PC-3 (cell line): ENCODE results near the gene QDPR. TPM values are rescaled to one million over a fixed set of nuclear protein-coding genes. Genes with fewer than 3 reads are reported as not detected.

ENCODE experiments used
- ATAC-seq: fragments of 200-7000 bp; cut with Tn5 transposase; 2 replicates; pipeline ENCODE4 v1.9.1; 2020; ENCODE audit warnings: mild to moderate bottlenecking, moderate library complexity
- BruUV-seq: library from RNA; stranded (reverse); fragments of 400-500 nt; replicated peaks from 2 replicates; lab custom pipeline; 2021; lab: Mats Ljungman, UMichigan
- CTCF ChIA-PET: fragments of 300-600 bp; sonication (Branson Sonifier 250); formaldehyde crosslinking; loops from one replicate; lab custom pipeline; 2022; ENCODE audit warnings: antibody characterized with exemption; lab: Charles Lee
- POLR2A ChIA-PET: fragments of 300-600 bp; sonication (Branson Sonifier 250); formaldehyde crosslinking; loops from one replicate; lab custom pipeline; 2022; ENCODE audit warnings: antibody characterized with exemption; ENCODE audit not compliant: unreplicated experiment; lab: Charles Lee
- DNase-seq: peaks from one replicate; pipeline ENCODE4 v3.0.0-alpha.2; 2015
- H2AFZ ChIP-seq: fragments of 300-600 bp; sonication (generic); 2 replicates; pipeline ENCODE4 v1.6.0; 2016; ENCODE audit warnings: antibody characterized with exemption, low read length
- H3F3A ChIP-seq: fragments of 300-600 bp; sonication (generic); one replicate; pipeline ENCODE4 v1.6.0; 2017; ENCODE audit warnings: antibody characterized with exemption, low read length, control low read depth, mild to moderate bottlenecking; ENCODE audit not compliant: unreplicated experiment
- H3K27ac ChIP-seq: fragments of 300-600 bp; sonication (generic); 2 replicates; pipeline ENCODE4 v1.5.1; 2016; ENCODE audit warnings: mild to moderate bottlenecking, low read length
- H3K27me3 ChIP-seq: fragments of 300-600 bp; sonication (generic); 2 replicates; pipeline ENCODE4 v1.6.1; 2016; ENCODE audit warnings: low read length, mixed read lengths
- H3K36me3 ChIP-seq: fragments of 300-600 bp; sonication (generic); 2 replicates; pipeline ENCODE4 v1.6.1; 2016; ENCODE audit warnings: low read depth, mixed run types, low read length, mixed read lengths
- H3K4me1 ChIP-seq: fragments of 300-600 bp; sonication (generic); 2 replicates; pipeline ENCODE4 v1.5.1; 2016; ENCODE audit warnings: low read length; ENCODE audit not compliant: insufficient read depth
- H3K4me2 ChIP-seq: fragments of 300-600 bp; sonication (generic); 2 replicates; pipeline ENCODE4 v1.6.0; 2016; ENCODE audit warnings: low read length
- H3K4me3 ChIP-seq: fragments of 300-600 bp; sonication (generic); 2 replicates; pipeline ENCODE4 v1.5.1; 2016; ENCODE audit warnings: mild to moderate bottlenecking, low read length, mixed read lengths
- H3K79me2 ChIP-seq: fragments of 300-600 bp; sonication (generic); 2 replicates; pipeline ENCODE4 v1.6.1; 2017; ENCODE audit warnings: low read length, mixed read lengths
- H3K9ac ChIP-seq: fragments of 300-600 bp; sonication (generic); 2 replicates; pipeline ENCODE4 v1.6.0; 2016; ENCODE audit warnings: mild to moderate bottlenecking, low read length
- H3K9me2 ChIP-seq: fragments of 300-600 bp; sonication (generic); replicated peaks from 2 replicates; pipeline ENCODE4 v1.6.1; 2016; ENCODE audit warnings: mixed run types, low read length, mixed read lengths
- H3K9me3 ChIP-seq: fragments of 300-600 bp; sonication (generic); 2 replicates; pipeline ENCODE4 v1.6.1; 2016; ENCODE audit warnings: low read length, mixed read lengths
- H4K20me1 ChIP-seq: fragments of 300-600 bp; sonication (generic); 2 replicates; pipeline ENCODE4 v1.6.1; 2016; ENCODE audit warnings: low read length, mixed read lengths
- CTCF ChIP-seq: fragments of 300-600 bp; sonication (generic); conservative IDR thresholded peaks from 2 replicates; pipeline ENCODE4 v1.5.1; 2017; ENCODE audit warnings: antibody characterized with exemption, low read depth, mild to moderate bottlenecking, low read length
- EZH2 ChIP-seq: fragments of 300-600 bp; sonication (generic); IDR thresholded peaks from one replicate; pipeline ENCODE4 v1.6.1; 2017; ENCODE audit warnings: antibody characterized with exemption, mild to moderate bottlenecking, low read length; ENCODE audit not compliant: unreplicated experiment
- EZH2phosphoT487 ChIP-seq: fragments of 300-600 bp; sonication (generic); IDR thresholded peaks from 2 replicates; pipeline ENCODE4 v1.6.1; 2018; ENCODE audit warnings: mild to moderate bottlenecking, antibody characterized with exemption, low read length, borderline replicate concordance
- intact Hi-C: fragments of 100-400 bp; cut with micrococcal nuclease; formaldehyde crosslinking; loops from 2 replicates; pipeline ENCODE4 v1.9.0; 2023
- total RNA-seq: library from RNA; depleted of rRNA; stranded (reverse); fragments of >200 nt; gene quantifications from 2 replicates; pipeline ENCODE4 v1.2.3, GENCODE V29; 2014

Gene QDPR
- total RNA-seq, 1 experiment from 2014 or later = 10.0 TPM

DNA sequence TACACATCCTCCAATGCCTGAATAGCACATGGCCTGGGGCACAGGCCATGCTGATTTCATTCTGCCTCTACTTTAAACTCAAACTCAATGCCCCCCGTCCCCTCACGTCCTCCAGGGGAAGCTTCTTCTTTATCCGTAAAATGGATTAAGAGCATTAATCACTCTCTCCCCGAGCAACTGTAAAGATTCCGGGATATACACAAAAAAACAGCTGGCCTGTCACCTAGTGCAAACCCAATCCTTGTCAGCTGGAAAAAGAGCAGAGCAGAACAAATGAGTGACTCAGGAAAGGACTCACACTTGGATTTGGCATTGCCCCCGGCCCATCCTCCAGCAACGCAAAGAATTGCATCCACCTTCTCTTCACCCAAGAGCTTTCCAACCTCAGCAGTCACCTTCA lies 7.8 kb downstream of the QDPR start:
- no TSS peak for BruUV-seq
- no peak for ATAC-seq
- ChIA-PET POLR2A (no interaction called here), CTCF (no interaction called here)
- no peaks in the 10 kb centered on the region for H3K9me3 ChIP-seq
- no peak overlapping the region for H3K4me2 ChIP-seq
- no peaks in the 10 kb centered on the region for H3K27me3 ChIP-seq
- no peaks in the 10 kb centered on the region for H3F3A ChIP-seq
- H3K36me3 ChIP-seq = peaks cover 10% of the 10 kb centered on the region; the same call in 1 of the 2 replicates
- DNase-seq = no peak
- H3K79me2 ChIP-seq = no peaks in the 10 kb centered on the region
- intact Hi-C loops = no loop called here
- H3K27ac ChIP-seq = no peak overlapping the region
- no peak overlapping the region for H3K4me3 ChIP-seq
- TF ChIP-seq EZH2 (no peak), CTCF (no peak), EZH2phosphoT487 (no peak)
- peaks cover 14% of the 10 kb centered on the region for H3K4me1 ChIP-seq
- H2AFZ ChIP-seq = no peak overlapping the region
- no peak overlapping the region for H3K9ac ChIP-seq
- no peaks in the 10 kb centered on the region for H4K20me1 ChIP-seq
- H3K9me2 ChIP-seq = no peaks in the 10 kb centered on the region

- DNase-seq = peak; percentile 86
- H3K9me2 ChIP-seq = no peaks in the 10 kb centered on the region
- H3K9me3 ChIP-seq = no peaks in the 10 kb centered on the region
- H3K27ac ChIP-seq = peak overlapping the region; percentile 70
- peak overlapping the region; percentile 33 for H3K4me2 ChIP-seq
- POLR2A ChIA-PET = no interaction called here
- H3K4me3 ChIP-seq = no peak overlapping the region
- H3K79me2 ChIP-seq = no peaks in the 10 kb centered on the region
- H4K20me1 ChIP-seq = no peaks in the 10 kb centered on the region
- BruUV-seq = no TSS peak
- H3K27me3 ChIP-seq = no peaks in the 10 kb centered on the region
- CTCF ChIA-PET = no interaction called here
- TF ChIP-seq EZH2phosphoT487 (no peak), EZH2 (no peak), CTCF (no peak)
- intact Hi-C loops = no loop called here
- ATAC-seq = peak; percentile 75
- H3K4me1 ChIP-seq = peaks cover 14% of the 10 kb centered on the region
- no peak overlapping the region for H2AFZ ChIP-seq
- peaks cover 10% of the 10 kb centered on the region; the same call in 1 of the 2 replicates for H3K36me3 ChIP-seq
- H3F3A ChIP-seq = no peaks in the 10 kb centered on the region
- no peak overlapping the region for H3K9ac ChIP-seq
Observed at GRCh38 chr4:17502756-17503155, 9.1 kb downstream of the QDPR start.

DNA sequence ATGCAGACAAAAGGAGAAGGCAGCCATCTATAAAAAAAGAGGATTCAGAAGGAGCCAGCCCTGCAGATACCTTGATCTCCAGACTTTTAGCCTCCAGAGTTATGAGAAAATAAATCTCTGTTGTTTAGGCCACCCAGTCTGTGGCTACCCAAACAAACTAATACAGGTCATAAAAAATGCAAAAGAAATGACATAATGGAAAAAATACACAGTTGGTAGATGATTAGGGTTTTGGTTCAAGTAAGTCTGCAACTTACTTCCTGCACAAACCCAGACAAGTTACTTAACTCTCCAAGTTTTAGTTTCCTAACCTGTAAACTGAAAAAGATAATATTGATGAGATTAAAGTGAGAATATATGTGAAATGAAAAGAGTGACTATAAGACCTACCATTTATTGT lies 11.3 kb downstream of the QDPR start:
- H4K20me1 ChIP-seq = no peaks in the 10 kb centered on the region
- H3K9ac ChIP-seq = no peak overlapping the region
- POLR2A ChIA-PET = no interaction called here
- H3K9me3 ChIP-seq = no peaks in the 10 kb centered on the region
- no peaks in the 10 kb centered on the region for H3K27me3 ChIP-seq
- H3F3A ChIP-seq = no peaks in the 10 kb centered on the region
- no peaks in the 10 kb centered on the region for H3K9me2 ChIP-seq
- CTCF ChIA-PET = no interaction called here
- H3K27ac ChIP-seq = no peak overlapping the region
- H3K4me1 ChIP-seq = peaks cover 14% of the 10 kb centered on the region
- no peaks in the 10 kb centered on the region for H3K79me2 ChIP-seq
- TF ChIP-seq EZH2 (no peak), CTCF (no peak), EZH2phosphoT487 (no peak)
- intact Hi-C loops = no loop called here
- H2AFZ ChIP-seq = no peak overlapping the region
- no peak overlapping the region for H3K4me3 ChIP-seq
- ATAC-seq = no peak
- DNase-seq = no peak
- no peak overlapping the region for H3K4me2 ChIP-seq
- H3K36me3 ChIP-seq = peaks cover 10% of the 10 kb centered on the region; the same call in 1 of the 2 replicates
- no TSS peak for BruUV-seq
